Vagina (tissue), 2 donors: ENCODE data around the gene RAN. TPM values are rescaled to one million over a fixed set of nuclear protein-coding genes. Genes with fewer than 3 reads are reported as not detected.
A peak's percentile ranks its signal among the peaks of the same experiment; 100 is the strongest.

ENCODE experiments used
- DNase-seq, 2 donors: peaks; one replicate each; pipeline ENCODE4 v3.0.0-alpha.2; 2017; ENCODE audit errors: extremely low spot score in 2 of 2
- H3K27ac ChIP-seq: fragments of 200-600 bp; sonication (generic); one replicate; pipeline ENCODE4 v1.5.1; 2019
- H3K27me3 ChIP-seq: fragments of 200-600 bp; sonication (generic); one replicate; pipeline ENCODE4 v1.5.1; 2019
- H3K36me3 ChIP-seq, 2 donors: fragments of 200-600 bp; sonication (generic); one replicate each; pipeline ENCODE4 v1.5.1; 2017 to 2019
- H3K4me1 ChIP-seq: fragments of 200-600 bp; sonication (generic); one replicate; pipeline ENCODE4 v1.5.1; 2019
- H3K4me3 ChIP-seq, 2 donors: fragments of 200-600 bp; sonication (generic); 1 replicate in 1 of 2; 2 replicates in 1 of 2; pipeline ENCODE4 v1.5.1; 2016 to 2019
- H3K9me3 ChIP-seq: fragments of 200-600 bp; sonication (generic); one replicate; pipeline ENCODE4 v1.5.1; 2019
- POLR2A ChIP-seq, 2 donors: fragments of 450-650 bp; IDR thresholded peaks; one replicate each; pipeline ENCODE4 v1.6.1; 2017; ENCODE audit warnings: antibody characterized with exemption in 2 of 2, mild to moderate bottlenecking in 2 of 2, moderate library complexity in 2 of 2
- POLR2AphosphoS5 ChIP-seq, 2 donors: sonication (generic); formaldehyde crosslinking; IDR thresholded peaks; one replicate each; pipeline ENCODE4 v1.9.0; 2017; ENCODE audit warnings: antibody characterized with exemption in 2 of 2, mild to moderate bottlenecking in 2 of 2, low read depth in 1 of 2; ENCODE audit not compliant: insufficient read depth in 1 of 2
- intact Hi-C: fragments of 100-400 bp; cut with DNase I; formaldehyde crosslinking; loops from one replicate; pipeline ENCODE4 v1.15.1; 2023
- total RNA-seq: library from RNA; depleted of rRNA; stranded (reverse); fragments of >200 nt; gene quantifications from one replicate; pipeline ENCODE4 v1.2.3, GENCODE V29; 2016
- TF ChIP-seq, protein P1 (sequence below), 3 experiments: fragments of 450-650 bp in 2 of 3; fragments of 200-600 bp in 1 of 3; sonication (generic) in 1 of 3; IDR thresholded peaks; one replicate each; pipeline ENCODE4 v1.5.1; 2017 to 2019; ENCODE audit warnings: antibody characterized with exemption in 3 of 3, mild to moderate bottlenecking in 2 of 3, moderate library complexity in 2 of 3

Gene RAN
- total RNA-seq, 1 donor from 2014 or later = 250 TPM

DNA sequence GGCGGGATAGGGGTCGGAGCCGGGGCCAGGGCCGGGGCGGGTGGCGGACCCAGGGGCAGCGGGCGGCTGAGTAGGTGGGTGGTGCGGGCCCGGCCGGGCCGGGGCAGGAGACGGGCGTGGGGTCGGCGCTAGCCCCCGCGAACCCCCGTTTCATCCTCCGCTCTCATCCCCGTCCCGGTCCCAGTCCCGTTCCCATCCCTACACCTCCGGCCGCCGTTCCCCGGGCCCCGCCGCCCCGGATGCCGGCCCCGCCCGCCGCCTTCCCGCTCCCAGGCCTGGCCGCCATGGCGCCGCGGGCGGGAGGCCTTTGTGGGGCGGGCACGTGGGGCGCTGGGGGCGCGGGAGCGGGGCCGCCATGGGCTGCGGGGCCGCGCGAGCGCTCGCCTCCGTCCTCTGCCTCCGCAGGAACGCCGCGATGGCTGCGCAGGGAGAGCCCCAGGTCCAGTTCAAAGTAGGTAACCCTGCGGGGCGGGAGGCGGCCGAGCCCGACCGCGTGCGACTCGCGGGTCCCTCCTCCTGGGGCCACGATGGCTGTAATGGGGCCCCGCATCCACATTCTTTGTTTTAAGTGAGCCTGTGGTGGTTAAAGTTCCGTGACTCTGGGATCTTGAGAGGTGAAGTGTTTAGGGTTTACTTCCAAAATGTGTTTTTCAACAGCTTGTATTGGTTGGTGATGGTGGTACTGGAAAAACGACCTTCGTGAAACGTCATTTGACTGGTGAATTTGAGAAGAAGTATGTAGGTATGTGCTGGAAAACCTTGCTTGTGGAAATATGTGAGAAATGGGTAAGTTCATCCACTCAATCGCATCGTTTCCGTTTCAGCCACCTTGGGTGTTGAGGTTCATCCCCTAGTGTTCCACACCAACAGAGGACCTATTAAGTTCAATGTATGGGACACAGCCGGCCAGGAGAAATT is 572 bp downstream of the RAN start:
- H3K4me1 ChIP-seq = peaks cover 38% of the 10 kb centered on the region
- H3K4me3 ChIP-seq = peak overlapping the region; percentile 70 to 86
- H3K36me3 ChIP-seq = peaks cover 4 to 37% of the 10 kb centered on the region in 2 donors
- DNase-seq = no peak
- H3K27me3 ChIP-seq = no peaks in the 10 kb centered on the region
- H3K27ac ChIP-seq = peak overlapping the region; percentile 90
- H3K9me3 ChIP-seq = no peaks in the 10 kb centered on the region
- TF ChIP-seq, protein P1, sequence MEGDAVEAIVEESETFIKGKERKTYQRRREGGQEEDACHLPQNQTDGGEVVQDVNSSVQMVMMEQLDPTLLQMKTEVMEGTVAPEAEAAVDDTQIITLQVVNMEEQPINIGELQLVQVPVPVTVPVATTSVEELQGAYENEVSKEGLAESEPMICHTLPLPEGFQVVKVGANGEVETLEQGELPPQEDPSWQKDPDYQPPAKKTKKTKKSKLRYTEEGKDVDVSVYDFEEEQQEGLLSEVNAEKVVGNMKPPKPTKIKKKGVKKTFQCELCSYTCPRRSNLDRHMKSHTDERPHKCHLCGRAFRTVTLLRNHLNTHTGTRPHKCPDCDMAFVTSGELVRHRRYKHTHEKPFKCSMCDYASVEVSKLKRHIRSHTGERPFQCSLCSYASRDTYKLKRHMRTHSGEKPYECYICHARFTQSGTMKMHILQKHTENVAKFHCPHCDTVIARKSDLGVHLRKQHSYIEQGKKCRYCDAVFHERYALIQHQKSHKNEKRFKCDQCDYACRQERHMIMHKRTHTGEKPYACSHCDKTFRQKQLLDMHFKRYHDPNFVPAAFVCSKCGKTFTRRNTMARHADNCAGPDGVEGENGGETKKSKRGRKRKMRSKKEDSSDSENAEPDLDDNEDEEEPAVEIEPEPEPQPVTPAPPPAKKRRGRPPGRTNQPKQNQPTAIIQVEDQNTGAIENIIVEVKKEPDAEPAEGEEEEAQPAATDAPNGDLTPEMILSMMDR (IDR thresholded peaks at IDR 0.05) = no peak
- intact Hi-C loops = no loop called here

DNA sequence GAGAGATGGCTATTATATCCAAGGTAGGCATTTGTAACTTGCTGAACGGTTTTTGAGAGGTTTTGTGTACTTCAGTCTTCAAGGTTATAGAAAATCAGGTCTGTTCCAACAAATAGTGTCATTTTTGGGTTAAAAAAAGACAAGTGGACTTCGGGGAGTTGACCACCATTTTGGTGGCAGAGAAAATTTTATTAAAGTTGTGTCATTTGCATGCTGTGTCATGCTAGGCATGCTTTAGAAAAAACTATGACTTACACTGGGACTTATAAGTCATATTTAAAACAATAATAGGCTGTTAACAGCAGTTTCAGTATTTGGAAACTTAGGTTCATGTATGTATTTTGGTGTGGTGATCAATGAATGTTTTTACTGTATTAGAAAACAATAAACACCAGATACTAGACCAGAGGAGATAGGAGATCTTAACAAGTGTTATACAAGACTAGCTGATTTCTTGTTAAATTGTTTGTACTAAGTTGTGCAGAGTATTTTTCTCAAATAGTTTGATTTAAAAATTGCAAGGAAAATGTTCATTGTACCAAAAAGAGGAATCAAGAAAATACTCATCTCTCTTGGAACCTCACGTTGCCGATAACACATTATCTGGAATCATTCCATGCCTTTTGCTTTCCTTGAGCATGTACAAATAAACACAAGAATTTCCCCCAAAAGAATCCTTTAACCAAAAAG is 1.4 kb downstream of the RAN start:
- H3K27ac ChIP-seq = no peak overlapping the region
- TF ChIP-seq, protein P1 (IDR thresholded peaks at IDR 0.05) = no peak
- TF ChIP-seq POLR2AphosphoS5 (IDR thresholded peaks at IDR 0.05; ENCODE audit: insufficient read depth in 1 of 2, low read depth in 1 of 2) (no peak), POLR2A (IDR thresholded peaks at IDR 0.05) (no peak)
- peaks cover 38% of the 10 kb centered on the region for H3K4me1 ChIP-seq
- H3K36me3 ChIP-seq = peaks cover 4 to 37% of the 10 kb centered on the region in 2 donors
- no peaks in the 10 kb centered on the region for H3K9me3 ChIP-seq
- DNase-seq = no peak
- no peaks in the 10 kb centered on the region for H3K27me3 ChIP-seq
- peak overlapping the region; percentile 70 to 86 for H3K4me3 ChIP-seq
- intact Hi-C loops = no loop called here

DNA sequence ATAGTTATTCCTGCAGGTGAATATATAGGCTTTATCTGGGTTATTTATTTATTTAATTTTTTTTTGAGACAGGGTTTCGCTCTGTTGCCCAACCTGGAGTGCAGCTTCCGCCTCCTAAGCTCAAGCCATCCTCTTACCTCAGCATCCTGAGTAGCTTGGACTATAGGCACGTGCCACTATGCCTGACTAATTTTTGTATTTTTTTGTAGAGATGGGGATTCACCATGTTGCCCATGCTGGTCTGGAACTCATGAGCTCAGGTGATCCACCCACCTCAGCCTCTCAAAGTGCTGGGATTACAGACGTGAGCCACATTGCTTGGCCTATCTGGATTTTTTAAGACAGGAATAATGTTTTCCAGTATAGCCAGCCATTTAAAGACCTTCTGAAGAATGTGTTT is 2.0 kb downstream of the RAN start:
- no peak for DNase-seq
- Histone ChIP-seq H3K4me3 (no peak overlapping the region), H3K9me3 (no peaks in the 10 kb centered on the region), H3K27me3 (no peaks in the 10 kb centered on the region), H3K36me3 (peaks cover 4 to 37% of the 10 kb centered on the region in 2 donors), H3K27ac (no peak overlapping the region), H3K4me1 (peaks cover 38% of the 10 kb centered on the region)
- TF ChIP-seq POLR2A (IDR thresholded peaks at IDR 0.05) = no peak
- TF ChIP-seq, protein P1 (IDR thresholded peaks at IDR 0.05) = no peak
- no peak for TF ChIP-seq POLR2AphosphoS5 (IDR thresholded peaks at IDR 0.05; ENCODE audit: insufficient read depth in 1 of 2, low read depth in 1 of 2)
- intact Hi-C loops = no loop called here

DNA sequence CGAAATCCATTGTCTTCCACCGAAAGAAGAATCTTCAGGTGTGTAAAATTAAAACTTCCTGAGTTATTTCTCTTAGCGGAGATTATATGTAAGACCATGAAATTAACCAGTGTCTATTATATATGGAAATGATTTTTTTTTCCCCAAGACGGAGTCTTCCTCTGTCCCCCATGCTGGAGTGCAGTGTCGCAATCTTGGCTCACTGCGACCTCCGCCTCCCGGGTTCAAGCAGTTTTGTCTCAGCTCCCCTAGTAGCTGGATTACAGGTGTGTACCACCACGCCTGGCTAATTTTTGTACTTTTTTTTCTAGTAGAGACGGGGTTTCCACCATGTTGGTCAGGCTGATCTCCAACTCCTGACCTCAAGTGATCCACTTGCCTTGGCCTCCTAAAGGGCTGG is 2.8 kb downstream of the RAN start:
- TF ChIP-seq, protein P1 (IDR thresholded peaks at IDR 0.05) = no peak
- TF ChIP-seq POLR2A (IDR thresholded peaks at IDR 0.05) (no peak), POLR2AphosphoS5 (IDR thresholded peaks at IDR 0.05; ENCODE audit: insufficient read depth in 1 of 2, low read depth in 1 of 2) (no peak)
- intact Hi-C loops = no loop called here

More for the DNA sequence above, 2.8 kb downstream of the RAN start:
- Histone ChIP-seq H3K4me1 (peaks cover 38% of the 10 kb centered on the region), H3K27ac (no peak overlapping the region), H3K4me3 (no peak overlapping the region), H3K27me3 (no peaks in the 10 kb centered on the region), H3K9me3 (no peaks in the 10 kb centered on the region), H3K36me3 (peaks cover 4 to 37% of the 10 kb centered on the region in 2 donors)
- no peak for DNase-seq
